GM12872 (cell line): ENCODE data around the gene PRKX.

ENCODE experiments used
- CTCF ChIP-seq: IDR thresholded peaks from 3 replicates; pipeline ENCODE4 v1.5.1; 2011; ENCODE audit warnings: low read depth, mild to moderate bottlenecking, low read length, moderate library complexity; ENCODE audit not compliant: insufficient read depth

PRKX gene

GRCh38 chrX:3713225-3713936 is at the start of gene PRKX:
TSS of gene PRKX (minus strand) at chrX:3713649. CDS start at chrX:3713253, 396 bp downstream.
- no peak for TF ChIP-seq CTCF

DNA sequence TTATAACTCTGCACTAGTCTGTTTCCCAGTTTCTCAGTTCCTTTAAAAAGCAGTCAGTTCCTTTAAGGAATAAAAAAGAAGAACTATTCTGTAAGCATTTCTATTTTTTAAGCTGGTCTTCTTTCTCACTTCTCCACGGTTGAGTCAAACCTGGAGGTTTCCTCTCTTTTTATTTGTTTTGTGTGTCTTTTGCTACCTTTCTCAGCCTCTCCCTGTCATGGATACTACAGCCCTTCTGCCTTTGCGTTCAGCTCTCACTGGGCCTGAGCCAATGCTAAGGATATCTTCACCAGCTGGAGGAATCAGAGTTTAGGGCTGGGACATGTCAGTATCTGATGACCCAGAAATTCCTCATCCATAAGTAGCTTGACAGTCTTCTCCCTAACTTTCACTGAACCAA is 49.7 kb upstream of the PRKX start:
- no peak for TF ChIP-seq CTCF

DNA sequence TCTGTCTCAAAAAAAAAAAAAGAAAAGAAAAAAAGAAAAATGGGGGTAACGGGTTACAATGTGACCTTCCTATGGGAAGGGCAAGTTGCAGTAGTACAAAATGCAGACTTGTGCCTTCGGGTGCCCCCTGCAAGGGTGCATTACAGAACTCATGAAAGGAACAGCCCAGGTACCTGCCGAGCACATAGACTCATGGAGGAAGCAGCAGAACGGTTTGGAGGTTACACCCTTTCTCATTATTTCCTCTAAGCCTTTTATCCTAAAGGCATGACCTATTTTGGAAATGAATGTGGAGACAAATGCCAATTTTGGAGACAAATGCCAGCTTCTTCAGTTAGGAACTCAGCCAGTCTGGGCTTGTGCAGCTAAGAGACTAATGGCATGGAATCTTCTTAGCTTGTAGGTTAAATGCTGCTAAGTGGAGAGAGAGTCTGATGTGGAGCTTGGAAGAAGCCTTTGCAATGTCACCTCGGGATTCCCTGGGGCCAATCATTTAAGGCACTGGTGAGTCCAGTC is 44.1 kb upstream of the PRKX start:
- TF ChIP-seq CTCF: no peak

DNA sequence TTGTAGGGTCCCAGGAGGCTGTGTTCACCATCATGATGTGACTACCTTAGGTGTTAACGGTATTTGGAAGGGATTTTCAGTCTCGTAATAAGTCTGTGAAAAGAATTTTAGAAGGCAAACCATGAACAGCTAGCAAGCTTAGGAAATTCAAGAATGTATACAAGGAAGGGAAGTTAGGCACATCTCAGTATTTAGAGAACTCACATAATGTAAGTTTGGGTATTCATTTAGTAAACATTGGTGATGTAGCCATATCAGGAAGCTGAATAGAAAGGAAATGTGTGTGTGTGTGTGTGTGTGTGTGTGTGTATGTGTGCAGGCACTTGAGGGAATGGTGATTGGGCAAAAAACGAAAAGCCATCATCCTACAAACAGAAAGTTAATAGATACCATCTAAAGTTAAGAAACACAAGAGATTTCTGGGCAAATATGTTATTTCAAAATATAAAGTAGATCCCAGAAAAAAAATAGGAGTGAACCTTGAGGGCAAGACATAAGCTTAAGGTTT is 34.7 kb upstream of the PRKX start:
- no peak for TF ChIP-seq CTCF

- no peak for TF ChIP-seq CTCF
These were observed 30.5 kb upstream of the PRKX start for GRCh38 chrX:3743801-3744439.

DNA sequence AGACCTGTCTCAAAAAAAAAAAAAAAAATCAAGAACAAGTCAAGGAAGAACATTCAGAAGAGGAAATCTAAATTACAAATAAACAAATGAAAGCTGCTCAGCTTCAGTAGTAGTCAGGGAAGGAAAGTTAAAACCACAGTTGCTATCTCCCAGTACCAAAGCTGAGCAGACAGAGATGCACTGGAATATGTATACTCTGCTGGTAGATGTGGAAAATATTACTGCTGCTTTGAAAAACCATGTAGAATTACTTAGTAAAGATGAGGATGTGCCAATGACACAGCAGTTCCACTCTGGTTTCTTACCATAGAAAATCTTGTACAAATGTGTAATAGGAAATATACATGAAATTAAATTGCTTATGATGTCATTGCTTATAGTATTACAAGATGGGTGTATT is 25.1 kb upstream of the PRKX start:
- no peak for TF ChIP-seq CTCF

DNA sequence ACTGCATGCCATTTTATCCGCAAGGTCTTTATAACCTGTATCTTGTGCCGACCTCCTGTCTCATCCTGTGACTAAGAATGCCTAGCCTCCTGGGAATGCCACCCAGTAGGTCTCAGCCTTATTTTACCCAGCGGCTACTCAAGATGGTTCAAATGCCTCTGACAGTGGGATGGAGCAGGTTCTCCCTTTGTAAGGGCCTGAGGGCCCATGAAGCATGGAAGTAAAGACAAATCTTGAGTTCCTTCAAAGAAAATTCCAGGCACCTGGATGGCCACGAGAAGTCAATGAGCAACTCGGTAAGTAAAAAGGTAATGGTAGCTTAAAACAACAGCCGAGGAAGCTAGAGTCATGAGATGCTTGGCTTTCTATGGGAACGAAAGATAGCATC is 19.6 kb upstream of the PRKX start:
- TF ChIP-seq CTCF: no peak
